Suprapubic skin (tissue), 4 donors: ENCODE measurements around the gene FAXDC2.

ENCODE experiments used
- CTCF ChIP-seq, 2 donors: fragments of 200-600 bp in 1 of 2; fragments of 450-650 bp in 1 of 2; sonication (generic) in 1 of 2; IDR thresholded peaks; one replicate each; pipeline ENCODE4 v1.5.1; 2016 to 2019; ENCODE audit warnings: antibody characterized with exemption in 2 of 2, mild to moderate bottlenecking in 1 of 2, moderate library complexity in 1 of 2
- POLR2A ChIP-seq, 2 donors: fragments of 450-650 bp; IDR thresholded peaks; one replicate each; pipeline ENCODE4 v1.6.1; 2017; ENCODE audit warnings: antibody characterized with exemption in 2 of 2, mild to moderate bottlenecking in 2 of 2, moderate library complexity in 2 of 2
- POLR2AphosphoS5 ChIP-seq, 3 donors: sonication (generic); formaldehyde crosslinking; IDR thresholded peaks; one replicate each; pipeline ENCODE4 v1.6.1; 2017; ENCODE audit warnings: antibody characterized with exemption in 3 of 3

- no peak for TF ChIP-seq CTCF (IDR thresholded peaks at IDR 0.05)
- no peak for TF ChIP-seq POLR2A (IDR thresholded peaks at IDR 0.05)
- no peak for TF ChIP-seq POLR2AphosphoS5 (IDR thresholded peaks at IDR 0.05)
Measured at GRCh38 chr5:154900066-154900465, 49.7 kb upstream of the FAXDC2 start.
